Liver (tissue), 9 donors: ENCODE measurements around the gene ABHD2. TPM values are rescaled to one million over a fixed set of nuclear protein-coding genes. Genes with fewer than 3 reads are reported as not detected.

Experiments
- DNase-seq: peaks from one replicate; pipeline ENCODE4 v3.0.0-alpha.2; 2017; ENCODE audit warnings: low spot score
- H3K27ac ChIP-seq, 2 donors: one replicate each; pipeline ENCODE4 v1.7.0; 2013; ENCODE audit warnings: inconsistent platforms in 2 of 2, low read length in 2 of 2, control low read depth in 1 of 2, low read depth in 1 of 2, mild to moderate bottlenecking in 1 of 2
- H3K27me3 ChIP-seq, 4 donors: one replicate each; pipeline versions ENCODE4 v1.6.1 to v1.7.0; 2013; ENCODE audit warnings: low read length in 3 of 4, inconsistent platforms in 1 of 4, mild to moderate bottlenecking in 1 of 4, moderate library complexity in 1 of 4; ENCODE audit not compliant: control insufficient read depth in 4 of 4, insufficient read depth in 4 of 4
- H3K36me3 ChIP-seq, 4 donors: one replicate each; pipeline versions ENCODE4 v1.6.1 to v1.7.0; 2013; ENCODE audit warnings: low read length in 3 of 4, mild to moderate bottlenecking in 3 of 4, low read depth in 1 of 4, moderate library complexity in 1 of 4; ENCODE audit not compliant: control insufficient read depth in 4 of 4, insufficient read depth in 3 of 4
- H3K4me1 ChIP-seq, 4 donors: one replicate each; pipeline versions ENCODE4 v1.6.1 to v1.7.0; 2013; ENCODE audit warnings: low read length in 3 of 4, mild to moderate bottlenecking in 3 of 4, moderate library complexity in 1 of 4; ENCODE audit not compliant: control insufficient read depth in 4 of 4, insufficient read depth in 4 of 4
- H3K4me3 ChIP-seq, 3 donors: one replicate each; pipeline versions ENCODE4 v1.6.1 to v1.7.0; 2013; ENCODE audit warnings: low read length in 3 of 3, control low read depth in 1 of 3, low read depth in 1 of 3, mild to moderate bottlenecking in 1 of 3
- H3K9ac ChIP-seq, 2 donors: one replicate each; pipeline ENCODE4 v1.7.0; 2013; ENCODE audit warnings: low read length in 2 of 2, mild to moderate bottlenecking in 2 of 2, moderate library complexity in 2 of 2, control low read depth in 1 of 2, low read depth in 1 of 2
- H3K9me3 ChIP-seq, 4 donors: one replicate each; pipeline versions ENCODE4 v1.6.1 to v1.7.0; 2013; ENCODE audit warnings: low read length in 3 of 4; ENCODE audit not compliant: control insufficient read depth in 4 of 4
- ATF3 ChIP-seq: IDR thresholded peaks from 2 replicates; pipeline ENCODE4 v1.6.1; 2016; ENCODE audit warnings: antibody characterized with exemption
- CTCF ChIP-seq: fragments of 150-350 bp; IDR thresholded peaks from 2 replicates; pipeline ENCODE4 v1.5.1; 2017; ENCODE audit warnings: improper control_type of control experiment, low read depth, low read length; ENCODE audit not compliant: missing input control
- EGR1 ChIP-seq, 2 donors: IDR thresholded peaks; 2 replicates each; pipeline ENCODE4 v1.6.1; 2016 to 2018; ENCODE audit warnings: antibody characterized with exemption in 2 of 2, low read depth in 2 of 2
- FOXA1 ChIP-seq: IDR thresholded peaks from 2 replicates; pipeline ENCODE4 v1.6.1; 2016; ENCODE audit warnings: antibody characterized with exemption
- FOXA2 ChIP-seq: IDR thresholded peaks from 2 replicates; pipeline ENCODE4 v1.6.1; 2016; ENCODE audit warnings: antibody characterized with exemption
- GABPA ChIP-seq, 2 donors: IDR thresholded peaks in 1 of 2; conservative IDR thresholded peaks in 1 of 2; 2 replicates each; pipeline ENCODE4 v1.6.1; 2016; ENCODE audit warnings: antibody characterized with exemption in 2 of 2, mild to moderate bottlenecking in 1 of 2, moderate library complexity in 1 of 2
- HNF4A ChIP-seq, 2 donors: conservative IDR thresholded peaks; 2 replicates each; pipeline ENCODE4 v1.6.1; 2016; ENCODE audit warnings: antibody characterized with exemption in 2 of 2, mild to moderate bottlenecking in 2 of 2
- HNF4G ChIP-seq: IDR thresholded peaks from 2 replicates; pipeline ENCODE4 v1.6.1; 2016; ENCODE audit warnings: antibody characterized with exemption
- JUND ChIP-seq, 2 donors: IDR thresholded peaks; 2 replicates each; pipeline ENCODE4 v1.6.1; 2016; ENCODE audit warnings: antibody characterized with exemption in 2 of 2
- MAX ChIP-seq: IDR thresholded peaks from 2 replicates; pipeline ENCODE4 v1.6.1; 2016; ENCODE audit warnings: antibody characterized with exemption
- NR2F2 ChIP-seq: IDR thresholded peaks from 2 replicates; pipeline ENCODE4 v1.6.1; 2016; ENCODE audit warnings: antibody characterized with exemption
- RAD21 ChIP-seq, 2 donors: IDR thresholded peaks; 2 replicates each; pipeline ENCODE4 v1.6.1; 2016; ENCODE audit warnings: antibody characterized with exemption in 2 of 2, mild to moderate bottlenecking in 2 of 2
- REST ChIP-seq: IDR thresholded peaks from 2 replicates; pipeline ENCODE4 v1.6.1; 2016; ENCODE audit warnings: antibody characterized with exemption, mild to moderate bottlenecking
- RXRA ChIP-seq, 2 donors: IDR thresholded peaks; 2 replicates each; pipeline ENCODE4 v1.6.1; 2017 to 2018; ENCODE audit warnings: antibody characterized with exemption in 2 of 2, mild to moderate bottlenecking in 1 of 2
- SP1 ChIP-seq: IDR thresholded peaks from 2 replicates; pipeline ENCODE4 v1.6.1; 2018; ENCODE audit warnings: antibody characterized with exemption, mild to moderate bottlenecking
- TAF1 ChIP-seq: conservative IDR thresholded peaks from 2 replicates; pipeline ENCODE4 v1.6.1; 2016; ENCODE audit warnings: antibody characterized with exemption, mild to moderate bottlenecking
- YY1 ChIP-seq: IDR thresholded peaks from 2 replicates; pipeline ENCODE4 v1.6.1; 2016; ENCODE audit warnings: antibody characterized with exemption, mild to moderate bottlenecking
- ZBTB33 ChIP-seq: IDR thresholded peaks from 2 replicates; pipeline ENCODE4 v1.6.1; 2016; ENCODE audit warnings: antibody characterized with exemption
- WGBS: extraction: QIAGEN DNeasy Blood & Tissue Kit; methylation state at CpG from one replicate; pipeline ENCODE4 v1.1.7; 2013; 5-methylcytosine and 5-hydroxymethylcytosine counted together
- polyA plus RNA-seq, 2 donors: library from polyadenylated mRNA; stranded (reverse) in 1 of 2; unstranded in 1 of 2; fragments of 200-250 nt in 1 of 2; fragments of >200 nt in 1 of 2; fragmentation: Nextera tagmentation in 1 of 2; extraction: Ambion mirVana in 1 of 2; gene quantifications; one replicate each; pipeline versions ENCODE4 v1.2.1 to v1.2.3, GENCODE V29; 2013 to 2015
- total RNA-seq, 2 donors: library from RNA; depleted of rRNA; stranded (reverse); fragments of >200 nt; gene quantifications; one replicate each; pipeline ENCODE4 v1.2.3, GENCODE V29; 2014
- donor health status: healthy.
- donor health status: healthy.
- donor health status: healthy.
- donor health status: healthy.
- donor health status: healthy.

ABHD2 gene
- total and polyA plus RNA-seq, 4 donors = 34.6 to 663 (median 65.1) TPM

GRCh38 chr15:89095556-89095955 lies 7.3 kb downstream of the ABHD2 start:
- Histone ChIP-seq H3K9ac (peak overlapping the region in 1 of 2 donors; percentile 68), H3K27me3 (no peaks in the 10 kb centered on the region), H3K9me3 (no peaks in the 10 kb centered on the region), H3K27ac (peak overlapping the region; percentile 91 to 95), H3K4me1 (peaks cover 14 to 75% (median 34%) of the 10 kb centered on the region in 4 donors), H3K36me3 (peaks cover 0 to 5% (median 0%) of the 10 kb centered on the region in 4 donors), H3K4me3 (no peak overlapping the region)
- DNase-seq = no peak
- TF ChIP-seq REST (no peak), YY1 (no peak), FOXA1 (no peak)
- 61% methylated on average over 8 of the region's 8 CpGs for WGBS

- H3K36me3 ChIP-seq = peaks cover 0 to 5% (median 0%) of the 10 kb centered on the region in 4 donors
- TF ChIP-seq FOXA1 (peak; percentile 66), YY1 (peak; percentile 33), FOXA2 (peak; percentile 78), GABPA (IDR thresholded peaks at IDR 0.05 in 1 of 2, conservative IDR thresholded peaks at IDR 0.05 in 1 of 2) (no peak), HNF4G (no peak), SP1 (peak; percentile 60), ZBTB33 (peak; percentile 51), MAX (peak; percentile 45), EGR1 (IDR thresholded peaks at IDR 0.05; ENCODE audit: low read depth in 2 of 2) (peak in 1 of 2 donors; percentile 45), NR2F2 (no peak), JUND (IDR thresholded peaks at IDR 0.05) (peak in 1 of 2 donors; percentile 59), REST (peak; percentile 50), CTCF (peak; percentile 22), RAD21 (IDR thresholded peaks at IDR 0.05) (peak; percentile 39 to 58), RXRA (IDR thresholded peaks at IDR 0.05) (peak; percentile 60 to 76), TAF1 (no peak), HNF4A (conservative IDR thresholded peaks at IDR 0.05) (peak; percentile 53 to 69), ATF3 (no peak)
- H3K27ac ChIP-seq = peak overlapping the region; percentile 91 to 95
- no peak overlapping the region for H3K4me3 ChIP-seq
- peaks cover 20 to 81% (median 39%) of the 10 kb centered on the region in 4 donors for H3K4me1 ChIP-seq
- no peak for DNase-seq
- peak overlapping the region; percentile 13 to 68 for H3K9ac ChIP-seq
- 24% methylated on average over 5 of the region's 5 CpGs for WGBS
- H3K27me3 ChIP-seq = no peaks in the 10 kb centered on the region
- H3K9me3 ChIP-seq = no peaks in the 10 kb centered on the region
Observed at GRCh38 chr15:89096664-89097063, 8.4 kb downstream of the ABHD2 start.
